ENCODE measurements around the gene PTCH1. TPM values are rescaled to one million over a fixed set of nuclear protein-coding genes. Genes with fewer than 3 reads are reported as not detected.

Gene PTCH1
- total RNA-seq, 2 experiments from 2014 or later = 5.4 to 7.3 TPM

DNA sequence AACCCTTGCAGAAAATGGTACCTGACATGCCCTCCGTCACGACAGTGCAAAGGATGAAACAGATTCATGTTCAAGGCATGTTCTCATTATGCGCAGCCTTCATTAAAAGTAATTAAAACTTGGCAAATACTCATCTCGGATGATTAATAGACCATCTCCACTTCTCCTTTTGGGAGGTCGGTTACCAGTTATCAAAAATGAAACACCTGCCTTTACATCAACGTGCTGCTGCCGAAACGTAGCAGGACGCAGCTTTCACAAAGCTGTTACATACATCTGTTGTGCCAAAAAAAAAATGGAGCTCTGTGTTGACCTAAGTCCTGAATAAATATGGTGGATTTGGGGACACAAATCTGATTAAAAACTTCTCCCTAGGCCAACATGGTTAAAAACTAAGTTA, 75.7 kb downstream of the PTCH1 start:
- H3K27me3 Mint-ChIP-seq = no peaks in the 10 kb centered on the region
- no peaks in the 10 kb centered on the region for H3K4me1 Mint-ChIP-seq (ENCODE audit: low read depth)
- ChIA-PET POLR2A (no interaction called here), CTCF (no interaction called here)
- H3K9me3 Mint-ChIP-seq = no peaks in the 10 kb centered on the region
- intact Hi-C loops (cut with micrococcal nuclease) = no loop called here
- TF ChIP-seq, protein P1, sequence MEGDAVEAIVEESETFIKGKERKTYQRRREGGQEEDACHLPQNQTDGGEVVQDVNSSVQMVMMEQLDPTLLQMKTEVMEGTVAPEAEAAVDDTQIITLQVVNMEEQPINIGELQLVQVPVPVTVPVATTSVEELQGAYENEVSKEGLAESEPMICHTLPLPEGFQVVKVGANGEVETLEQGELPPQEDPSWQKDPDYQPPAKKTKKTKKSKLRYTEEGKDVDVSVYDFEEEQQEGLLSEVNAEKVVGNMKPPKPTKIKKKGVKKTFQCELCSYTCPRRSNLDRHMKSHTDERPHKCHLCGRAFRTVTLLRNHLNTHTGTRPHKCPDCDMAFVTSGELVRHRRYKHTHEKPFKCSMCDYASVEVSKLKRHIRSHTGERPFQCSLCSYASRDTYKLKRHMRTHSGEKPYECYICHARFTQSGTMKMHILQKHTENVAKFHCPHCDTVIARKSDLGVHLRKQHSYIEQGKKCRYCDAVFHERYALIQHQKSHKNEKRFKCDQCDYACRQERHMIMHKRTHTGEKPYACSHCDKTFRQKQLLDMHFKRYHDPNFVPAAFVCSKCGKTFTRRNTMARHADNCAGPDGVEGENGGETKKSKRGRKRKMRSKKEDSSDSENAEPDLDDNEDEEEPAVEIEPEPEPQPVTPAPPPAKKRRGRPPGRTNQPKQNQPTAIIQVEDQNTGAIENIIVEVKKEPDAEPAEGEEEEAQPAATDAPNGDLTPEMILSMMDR (IDR thresholded peaks at IDR 0.05) = no peak
- ATAC-seq = no peak
- no peak overlapping the region for H3K4me3 Mint-ChIP-seq
- no peak for DNase-seq
- no peaks in the 10 kb centered on the region for H3K36me3 Mint-ChIP-seq (ENCODE audit: low read depth)
- H3K27ac Mint-ChIP-seq = no peak overlapping the region

DNA sequence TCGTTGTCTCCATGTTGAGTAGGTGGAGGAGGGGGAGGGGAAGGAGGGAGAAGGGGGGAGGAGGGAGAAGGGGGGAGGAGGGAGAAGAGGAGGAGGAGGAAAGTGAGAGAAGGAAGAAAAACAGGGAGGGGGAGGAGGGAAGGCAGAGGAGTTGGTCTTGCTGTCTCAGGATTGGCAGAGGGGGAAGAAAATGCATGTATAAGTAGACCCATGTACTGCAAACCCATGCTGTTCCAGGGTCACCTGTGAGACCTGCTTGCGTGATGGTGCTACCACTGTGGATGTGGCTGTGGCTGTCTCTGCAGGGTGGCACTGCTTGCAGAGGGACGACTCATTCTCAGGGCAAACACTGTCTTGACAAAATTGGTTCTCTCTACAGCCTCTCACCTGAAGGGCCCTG, 76.3 kb downstream of the PTCH1 start:
- ChIA-PET CTCF (no interaction called here), POLR2A (no interaction called here)
- intact Hi-C loops (cut with micrococcal nuclease) = no loop called here
- TF ChIP-seq, protein P1 (IDR thresholded peaks at IDR 0.05) = no peak
- no peaks in the 10 kb centered on the region for H3K4me1 Mint-ChIP-seq (ENCODE audit: low read depth)
- H3K9me3 Mint-ChIP-seq = no peaks in the 10 kb centered on the region
- no peaks in the 10 kb centered on the region for H3K27me3 Mint-ChIP-seq
- no peak for ATAC-seq
- H3K36me3 Mint-ChIP-seq (ENCODE audit: low read depth) = no peaks in the 10 kb centered on the region
- H3K4me3 Mint-ChIP-seq = no peak overlapping the region
- DNase-seq = no peak
- no peak overlapping the region for H3K27ac Mint-ChIP-seq

DNA sequence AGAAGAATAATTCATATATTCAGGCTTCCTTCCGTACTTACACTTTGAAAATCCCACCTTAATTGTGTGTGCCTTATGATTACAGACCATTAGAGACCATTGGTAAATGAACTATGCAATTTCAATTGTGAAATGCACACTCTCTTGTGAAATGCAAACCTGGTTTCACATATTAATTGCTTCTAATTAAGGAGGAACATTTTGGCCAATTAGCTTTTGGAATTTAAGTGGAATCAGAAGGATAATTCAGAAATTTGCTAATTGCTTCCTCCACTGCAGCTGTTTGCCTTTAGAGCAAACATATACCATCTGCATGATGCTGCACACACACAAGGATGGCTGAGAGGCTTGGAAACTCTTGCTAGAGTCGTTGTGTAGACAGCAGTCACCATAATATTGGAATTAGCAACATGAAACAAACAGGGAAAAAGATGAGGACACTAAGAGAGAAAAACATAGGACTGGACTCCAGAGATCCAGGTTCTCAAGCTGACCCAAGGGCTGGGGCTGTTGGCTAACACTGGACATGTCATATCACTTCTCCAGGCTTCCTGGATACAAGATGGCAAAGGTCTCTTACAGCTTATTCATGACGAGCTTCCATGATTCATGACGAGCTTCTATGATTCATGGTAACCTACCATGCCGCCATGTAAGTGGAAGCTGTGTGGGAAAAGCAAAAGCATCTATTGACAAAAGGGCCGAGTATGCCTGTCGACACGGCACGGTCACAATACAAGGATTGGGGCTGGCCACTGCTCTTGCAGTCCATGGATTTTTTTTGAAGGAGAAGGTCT, 78.0 kb downstream of the PTCH1 start:
- DNase-seq = no peak
- Mint-ChIP-seq H3K27me3 (no peaks in the 10 kb centered on the region), H3K36me3 (ENCODE audit: low read depth) (no peaks in the 10 kb centered on the region), H3K9me3 (no peaks in the 10 kb centered on the region), H3K27ac (no peak overlapping the region), H3K4me3 (no peak overlapping the region), H3K4me1 (ENCODE audit: low read depth) (peaks cover 2% of the 10 kb centered on the region)
- ChIA-PET CTCF (no interaction called here), POLR2A (no interaction called here)
- TF ChIP-seq, protein P1 (IDR thresholded peaks at IDR 0.05) = no peak
- ATAC-seq = no peak
- intact Hi-C loops (cut with micrococcal nuclease) = no loop called here

DNA sequence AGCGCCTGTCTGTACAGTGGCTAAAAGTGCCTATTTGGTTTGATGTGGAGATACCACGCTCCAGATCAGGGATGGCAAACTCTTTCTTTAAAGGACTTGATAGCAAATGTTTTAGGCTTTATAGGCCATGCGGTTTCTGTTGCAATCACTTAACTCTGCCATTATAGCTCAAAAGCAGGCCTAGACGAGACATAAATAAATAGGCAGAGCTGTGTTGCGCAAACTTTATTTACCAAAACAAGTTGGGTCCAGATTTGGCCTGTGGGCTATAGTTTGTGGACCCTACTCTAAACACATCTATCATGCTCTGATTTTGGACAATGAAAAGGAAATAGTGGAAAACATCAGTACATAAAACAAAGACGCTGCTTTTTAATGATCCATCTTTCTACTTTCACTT, 79.2 kb downstream of the PTCH1 start:
- DNase-seq (no peak), ATAC-seq (no peak)
- intact Hi-C loops (cut with micrococcal nuclease) = no loop called here
- H3K4me1 Mint-ChIP-seq (ENCODE audit: low read depth) = peaks cover 2% of the 10 kb centered on the region
- POLR2A ChIA-PET = no interaction called here
- no peak overlapping the region for H3K27ac Mint-ChIP-seq
- no peaks in the 10 kb centered on the region for H3K9me3 Mint-ChIP-seq
- no peaks in the 10 kb centered on the region for H3K36me3 Mint-ChIP-seq (ENCODE audit: low read depth)
- H3K27me3 Mint-ChIP-seq = no peaks in the 10 kb centered on the region
- TF ChIP-seq, protein P1 (IDR thresholded peaks at IDR 0.05) = no peak
- CTCF ChIA-PET = no interaction called here
- no peak overlapping the region for H3K4me3 Mint-ChIP-seq

DNA sequence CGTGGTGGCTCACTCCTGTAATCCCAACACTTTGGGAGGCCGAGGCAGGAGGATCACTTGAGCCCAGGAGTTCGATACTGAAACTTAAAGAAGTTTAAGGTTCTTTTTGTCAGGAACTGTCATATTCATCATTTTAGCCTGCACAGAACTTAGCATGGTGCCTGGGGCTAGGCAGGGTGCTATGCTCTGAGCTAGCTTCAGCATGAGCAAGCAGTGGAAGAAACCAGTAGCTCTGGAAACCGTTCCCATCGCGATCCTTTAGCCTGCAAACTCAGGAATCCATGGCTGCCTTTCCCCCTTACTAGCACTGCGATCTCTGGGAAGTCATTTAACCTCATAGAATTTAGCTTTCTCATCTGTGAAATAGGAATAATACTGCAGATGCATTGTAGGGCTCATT, 80.4 kb downstream of the PTCH1 start:
- POLR2A ChIA-PET = no interaction called here
- TF ChIP-seq, protein P1 (IDR thresholded peaks at IDR 0.05) = no peak
- intact Hi-C loops (cut with micrococcal nuclease) = no loop called here
- DNase-seq (no peak), ATAC-seq (no peak)
- Mint-ChIP-seq H3K27me3 (no peaks in the 10 kb centered on the region), H3K36me3 (ENCODE audit: low read depth) (no peaks in the 10 kb centered on the region), H3K4me1 (ENCODE audit: low read depth) (peaks cover 2% of the 10 kb centered on the region), H3K27ac (no peak overlapping the region), H3K9me3 (no peaks in the 10 kb centered on the region), H3K4me3 (no peak overlapping the region)
- CTCF ChIA-PET = no interaction called here

All from activated CD8-positive, alpha-beta T cell treated with anti-CD3 and anti-CD28 coated beads for 36 hours (primary cell).